ENCODE data around the gene CFAP45.
A peak's percentile ranks its signal among the peaks of the same experiment; 100 is the strongest.

DNA sequence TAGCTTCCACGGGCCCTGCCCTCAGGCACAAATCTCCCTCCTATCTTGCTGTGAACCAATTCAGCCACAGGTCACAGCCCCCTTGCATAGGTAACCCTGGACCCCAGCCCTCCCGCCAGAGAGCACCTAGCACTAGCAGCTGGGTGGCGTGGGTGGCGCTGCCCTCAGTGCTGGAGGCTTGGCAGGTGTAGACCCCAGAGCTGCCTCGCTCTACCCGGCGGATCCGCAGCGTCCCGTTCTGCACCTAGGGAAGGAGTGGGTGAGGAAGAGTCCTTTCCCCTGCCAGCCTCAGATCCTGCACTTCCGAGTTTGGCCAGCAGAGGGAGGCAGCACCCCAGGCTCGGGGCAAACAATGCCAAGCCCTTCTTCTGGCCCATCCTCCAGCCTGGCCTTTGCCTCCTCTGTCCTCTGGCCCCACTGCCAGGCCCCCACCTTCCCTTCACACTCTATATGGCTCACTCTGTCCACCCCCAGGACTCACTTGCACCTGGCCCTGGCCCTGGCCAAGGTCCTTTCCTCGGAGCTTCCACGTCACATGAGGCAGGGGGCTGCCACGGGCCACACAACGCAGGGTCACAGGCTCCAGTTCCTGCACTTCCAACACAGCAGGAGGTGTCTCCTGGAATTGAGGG is 36.4 kb upstream of the CFAP45 start:
- TF ChIP-seq EZH2 (IDR thresholded peaks at IDR 0.05; ENCODE audit: borderline replicate concordance): no peak
- TF ChIP-seq CTCF (IDR thresholded peaks at IDR 0.05; ENCODE audit: poor library complexity): peak; percentile 91
